Activated CD8-positive, alpha-beta memory T cell treated with anti-CD3 and anti-CD28 coated beads, Interleukin-2, amount 50 U/mL, for 1 hour (primary cell): ENCODE data around the gene CDIP1.
"Not testable (repeated sequence)": the region's sequence is repeated elsewhere in the genome, so short reads cannot be mapped to it uniquely, and the experiment has no call there.

Source experiments
- DNase-seq: peaks from one replicate; pipeline ENCODE4 v3.0.0-alpha.2; 2020; ENCODE audit errors: extremely low read depth

Gene CDIP1

DNA sequence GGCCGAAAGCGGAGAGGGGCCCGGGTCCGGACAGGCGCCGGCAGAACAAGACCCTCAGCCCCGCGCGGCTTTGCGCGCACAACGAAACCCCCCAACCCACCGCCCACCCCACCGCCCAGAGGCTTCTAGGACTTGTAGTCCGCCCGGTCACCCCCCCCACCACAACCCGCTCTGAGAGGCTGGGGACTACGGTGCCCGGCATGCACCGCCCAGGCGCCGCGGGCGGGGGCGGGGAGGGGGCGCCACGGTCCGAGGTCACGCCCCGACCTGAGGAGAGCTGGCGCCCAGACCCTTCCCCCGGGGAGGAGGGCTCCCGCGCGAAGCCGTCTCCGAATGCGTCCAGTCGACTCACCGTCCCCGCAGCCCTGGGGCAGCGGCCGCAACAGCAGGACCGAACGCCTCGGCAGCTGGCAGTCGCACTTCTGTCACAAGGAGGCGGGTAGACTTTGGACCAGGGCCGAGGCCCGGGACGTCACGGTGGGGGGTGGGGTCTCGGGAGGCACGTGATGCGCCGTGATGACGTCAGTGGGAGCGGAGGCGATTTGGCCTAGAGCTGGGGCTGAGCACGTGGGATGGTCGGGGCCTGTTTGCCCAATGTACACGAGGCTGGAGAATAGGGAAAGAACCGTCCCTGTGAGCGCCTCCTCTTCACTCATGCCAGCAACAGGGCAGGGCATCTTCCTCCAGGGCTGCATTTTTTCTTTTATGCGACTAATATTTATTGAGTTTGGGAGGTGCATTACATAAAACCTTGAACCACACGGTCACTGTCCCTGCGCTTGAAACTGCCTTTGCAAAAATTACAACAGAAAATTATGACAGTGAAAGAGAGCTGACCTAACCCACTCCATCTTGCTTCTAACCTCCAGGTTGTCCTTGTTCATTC lies at the start of gene CDIP1:
TSS of gene CDIP1 (minus strand) at position 424 of the 886 bp plus-strand sequence. CDS start 24,643 bp downstream, outside the sequence.
- DNase-seq: peak; percentile 82

DNA sequence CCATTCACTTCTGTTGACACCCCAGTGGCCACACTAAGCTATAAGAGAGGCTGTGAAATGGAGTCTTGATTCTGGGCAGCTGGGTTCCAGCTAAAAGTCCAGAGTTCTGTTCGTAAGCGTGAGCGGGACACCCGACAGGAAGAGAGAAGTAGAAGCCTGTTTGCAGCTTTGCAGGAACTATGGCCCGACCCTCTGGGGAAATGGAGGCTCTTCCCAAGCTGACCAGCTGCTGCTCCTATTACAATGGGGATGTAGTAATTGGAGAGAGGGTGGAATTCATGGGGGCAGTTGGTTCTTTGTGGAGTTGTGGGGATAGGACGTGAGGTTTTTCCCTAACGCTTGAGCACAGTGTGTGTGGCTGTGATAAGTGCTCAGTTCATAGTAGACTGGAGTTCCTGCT lies 47.7 kb upstream of the CDIP1 start:
- no peak for DNase-seq

DNA sequence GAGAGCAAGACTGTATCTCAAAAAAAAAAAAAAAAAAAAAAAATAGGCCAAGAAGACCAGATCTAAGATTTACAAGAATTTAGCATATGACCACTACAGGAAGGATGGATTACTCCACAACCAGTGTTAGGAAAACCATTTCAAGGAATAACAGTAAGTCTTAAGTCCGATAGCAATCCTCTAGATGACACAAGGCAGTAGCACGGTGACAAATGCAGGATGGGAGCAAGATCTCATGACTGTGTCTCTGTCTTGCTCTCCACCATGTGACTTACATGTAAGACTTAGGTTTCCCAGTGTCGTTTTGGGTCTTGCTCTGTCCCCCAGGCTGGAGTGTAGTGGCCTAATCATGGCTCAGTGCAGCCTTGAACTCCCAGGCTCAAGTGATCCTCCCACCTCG lies 45.3 kb upstream of the CDIP1 start:
- DNase-seq: no peak

DNA sequence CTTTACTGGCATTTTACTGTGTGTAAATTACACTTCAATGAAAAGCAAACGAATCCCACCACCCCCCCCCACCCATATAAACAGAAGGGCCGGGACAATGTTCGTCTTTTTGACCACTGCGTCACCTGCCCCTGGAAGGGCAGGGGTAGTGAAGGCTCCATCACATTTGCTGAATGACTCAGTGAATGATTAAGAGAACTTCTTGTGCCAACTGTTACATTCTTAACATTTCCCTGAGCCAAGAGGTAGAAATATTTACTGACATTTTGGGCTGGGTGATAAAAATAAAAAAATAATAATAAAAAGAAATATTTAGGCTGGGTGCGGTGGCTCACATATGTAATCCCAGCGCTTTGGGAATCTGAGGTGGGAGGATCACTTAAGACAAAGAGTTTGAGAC lies 41.7 kb upstream of the CDIP1 start:
- DNase-seq: no peak

DNA sequence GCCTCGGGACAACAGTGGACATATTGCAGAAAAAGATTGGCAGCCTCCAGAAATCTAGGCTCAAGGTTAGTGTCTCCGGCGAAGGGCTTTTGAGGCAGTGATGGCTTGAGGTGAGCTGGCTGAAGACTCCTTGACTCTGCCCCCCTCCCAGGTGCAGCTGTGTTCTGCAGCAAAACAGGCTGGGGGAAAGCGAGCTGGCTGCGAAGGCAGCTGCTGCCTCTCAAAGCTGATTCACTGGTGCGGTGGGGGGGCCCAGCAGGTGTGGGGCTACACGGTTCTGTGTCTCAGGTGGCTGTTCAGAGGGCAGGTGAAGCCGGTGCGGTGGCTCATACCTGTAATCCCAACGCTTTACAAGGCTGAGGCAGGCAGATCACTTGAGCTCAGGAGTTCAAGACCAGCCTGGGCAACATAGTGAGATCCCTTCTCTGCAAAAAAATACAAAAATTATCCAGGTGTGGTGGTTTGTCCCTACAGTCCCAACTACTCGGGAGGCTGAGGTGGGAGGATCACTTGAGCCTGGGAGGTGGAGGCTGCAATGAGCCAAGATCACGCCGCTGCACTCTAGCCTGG lies 40.5 kb upstream of the CDIP1 start:
- DNase-seq: no peak

DNA sequence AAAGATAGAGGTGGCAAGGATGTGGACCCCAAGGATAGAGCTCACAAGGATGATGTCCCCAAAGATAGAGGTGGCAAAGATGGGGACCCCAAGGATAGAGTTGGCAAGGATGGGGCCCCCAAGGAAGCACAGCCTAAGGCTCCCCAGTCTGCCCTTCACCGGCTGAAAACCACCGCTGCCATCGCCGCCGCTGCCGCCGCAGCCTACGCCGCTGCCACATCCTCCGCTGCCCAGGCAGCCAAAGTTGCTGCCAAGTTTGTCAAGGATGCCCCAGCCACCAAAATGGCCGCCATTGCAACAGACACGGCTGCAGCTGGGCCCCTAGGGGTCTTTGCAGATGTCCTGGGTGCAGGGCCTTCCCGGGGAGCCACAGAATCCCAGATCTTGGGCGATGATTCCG lies 37.4 kb upstream of the CDIP1 start:
- DNase-seq: no peak

DNA sequence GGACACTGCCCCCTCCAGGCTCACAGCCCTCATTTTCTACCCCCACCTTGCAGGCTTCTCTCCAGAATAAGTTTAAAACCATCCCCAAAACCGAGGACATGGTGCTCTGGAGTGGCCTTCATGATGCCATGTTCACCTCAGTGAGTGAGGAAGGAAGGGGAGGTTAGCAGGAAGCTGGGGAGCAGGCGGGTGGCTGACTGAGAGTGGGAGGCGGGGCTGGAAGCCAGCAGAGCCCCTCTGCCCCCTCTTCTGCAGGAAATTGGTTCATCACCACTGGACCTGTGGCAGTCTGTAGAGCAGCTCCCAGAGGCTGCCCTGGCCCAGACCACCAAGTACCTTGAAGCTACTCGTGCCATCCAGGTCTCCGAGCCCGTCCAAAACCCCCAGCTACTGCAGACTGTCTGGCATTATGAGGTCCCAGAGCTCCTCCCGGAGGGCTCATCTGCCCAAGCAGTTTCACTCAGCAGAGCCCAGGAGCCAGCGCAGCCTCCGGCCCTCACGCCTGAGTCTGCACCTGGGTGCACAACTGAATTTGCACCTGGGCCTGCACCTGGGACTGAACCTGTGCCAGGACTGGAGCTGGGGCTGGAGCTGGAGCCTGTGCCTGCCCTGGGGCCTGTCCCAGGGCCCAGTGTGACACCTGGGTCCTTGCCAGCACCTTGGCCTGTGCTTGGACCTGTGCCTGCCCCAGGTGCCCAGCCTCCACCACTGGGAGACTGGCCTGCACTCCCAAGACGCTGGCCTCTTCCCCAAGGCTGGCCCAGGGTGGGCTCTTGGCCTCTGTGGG lies 36.5 kb upstream of the CDIP1 start:
- DNase-seq: no peak

DNA sequence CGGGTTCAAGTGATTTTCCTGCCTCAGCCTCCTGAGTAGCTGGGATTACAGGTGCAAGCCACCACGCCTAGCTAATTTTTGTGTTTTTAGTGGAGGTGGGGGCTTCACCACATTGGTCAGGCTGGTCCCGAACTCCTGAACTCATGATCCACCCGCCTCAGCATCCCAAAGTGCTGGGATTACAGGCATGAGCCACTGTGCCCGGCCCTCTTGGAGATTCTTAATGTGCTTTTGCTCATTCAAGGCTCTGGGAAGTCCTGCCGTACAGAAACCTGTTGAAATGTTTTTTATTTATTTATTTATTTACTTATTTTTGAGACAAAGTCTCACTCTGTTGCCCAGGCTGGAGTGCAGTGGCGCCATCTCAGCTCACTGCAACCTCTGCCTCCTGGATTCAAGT lies 35.4 kb upstream of the CDIP1 start:
- DNase-seq: not testable (repeated sequence)

DNA sequence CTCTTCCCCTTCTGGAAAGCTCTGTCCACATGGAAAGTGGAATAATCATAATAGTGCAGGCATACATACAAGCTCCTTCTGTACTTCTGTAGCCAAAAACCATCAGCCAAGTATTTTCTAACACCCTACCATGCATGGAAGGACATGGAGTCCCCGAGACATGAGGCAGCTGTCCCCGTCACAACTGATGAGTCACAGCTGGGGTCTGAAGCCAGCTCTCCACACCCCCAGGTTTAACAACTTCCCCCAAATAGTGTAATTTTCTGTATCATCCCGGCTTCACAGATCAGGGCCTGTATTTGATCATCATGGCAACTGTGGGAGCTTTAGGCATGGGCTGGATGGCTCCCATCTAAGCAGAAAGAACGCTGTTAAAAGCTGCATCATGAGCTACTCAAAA lies 34.1 kb upstream of the CDIP1 start:
- DNase-seq: no peak

DNA sequence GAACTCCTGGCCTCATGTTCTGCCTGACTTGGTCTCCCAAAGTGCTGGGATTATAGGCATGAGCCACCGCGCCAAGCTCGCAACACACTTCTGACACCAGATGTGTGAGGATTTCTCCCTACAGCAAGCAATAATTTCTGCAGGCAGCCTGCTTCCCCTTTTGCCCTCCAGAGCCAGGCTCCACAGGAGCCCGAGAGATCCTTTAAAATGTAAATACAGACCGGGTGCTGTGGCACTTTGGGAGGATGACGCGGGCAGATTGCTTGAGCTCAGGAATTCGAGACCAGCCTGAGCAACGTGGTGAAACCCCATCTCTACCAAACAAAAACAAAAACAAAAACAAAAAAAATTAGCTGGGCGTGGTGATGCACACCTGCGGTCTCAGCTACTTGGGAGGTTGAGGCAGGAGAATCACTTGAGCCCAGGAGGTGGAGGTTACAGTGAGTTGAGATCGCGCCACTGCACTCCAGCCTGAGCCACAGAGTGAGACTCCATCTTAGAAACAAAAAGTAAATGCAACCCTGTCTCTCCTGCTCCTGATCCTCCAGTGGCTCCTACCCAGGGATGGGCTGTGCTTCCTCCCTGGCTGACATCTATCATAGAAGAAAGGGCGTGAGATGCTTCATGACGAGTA lies 32.2 kb upstream of the CDIP1 start:
- DNase-seq: no peak

DNA sequence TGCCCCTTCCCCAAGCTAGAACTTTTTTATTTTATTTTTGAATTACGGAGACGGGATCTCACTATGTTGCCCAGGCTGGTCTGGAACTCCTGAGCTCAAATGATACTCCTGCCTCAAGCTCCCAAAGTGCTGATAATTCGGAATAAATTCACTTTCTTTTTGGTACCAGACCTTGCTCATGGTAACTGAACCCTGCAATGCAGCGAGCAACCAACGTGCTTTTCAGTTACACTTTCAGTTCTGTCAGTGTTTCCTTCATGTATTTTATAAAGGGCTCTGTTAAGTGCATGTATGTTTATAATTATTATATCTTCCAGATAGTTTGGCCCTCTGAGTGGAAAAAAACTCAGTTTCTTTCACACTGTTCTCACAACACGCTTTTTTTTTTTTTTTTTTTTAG lies 31.5 kb upstream of the CDIP1 start:
- DNase-seq: no peak

DNA sequence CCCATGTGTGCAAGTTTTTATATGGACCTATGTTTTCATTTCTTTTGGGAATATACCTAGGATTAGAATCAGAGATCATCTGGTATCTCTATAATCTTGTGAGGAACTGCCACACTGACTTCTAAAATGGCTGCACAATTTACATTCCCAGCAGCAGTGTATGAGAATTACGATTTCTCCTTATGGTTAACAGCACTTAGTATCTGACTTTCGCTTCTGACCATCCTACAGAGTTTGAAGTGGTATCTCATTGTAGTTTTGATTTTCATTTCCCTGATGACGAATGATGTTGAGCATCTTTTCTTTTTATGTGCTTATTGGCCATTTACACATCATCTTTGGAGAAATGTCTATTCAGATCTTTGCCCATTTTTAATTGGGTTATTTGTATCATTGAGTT lies 27.6 kb upstream of the CDIP1 start:
- no peak for DNase-seq

DNA sequence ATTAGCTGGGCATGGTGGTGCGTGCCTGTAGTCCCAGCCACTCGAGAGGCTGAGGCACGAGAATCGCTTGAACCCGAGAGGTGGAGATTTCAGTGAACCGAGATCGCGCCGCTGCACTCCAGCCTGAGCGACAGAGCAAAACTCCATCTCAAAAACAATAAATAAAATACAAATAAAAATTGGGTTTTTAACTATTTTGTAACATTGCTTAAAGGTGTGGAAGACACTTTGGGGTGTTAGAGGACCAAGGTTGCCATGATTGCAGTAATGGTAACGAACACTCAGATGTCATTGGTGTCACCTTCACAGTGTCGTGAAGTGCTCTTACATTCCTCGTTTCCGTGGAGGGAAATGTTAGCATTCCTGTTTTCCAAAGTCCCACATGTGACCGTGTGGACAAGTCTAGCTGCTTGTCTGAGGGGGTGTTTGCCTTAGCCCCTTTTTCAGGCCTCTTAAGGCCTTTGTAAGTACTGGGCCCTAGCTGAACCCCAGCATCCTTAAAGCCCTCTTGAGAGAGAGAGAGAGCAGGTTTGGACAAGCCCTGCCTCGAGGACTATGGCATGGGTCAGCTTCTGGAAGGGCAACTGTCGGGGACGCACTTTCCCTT lies 26.2 kb upstream of the CDIP1 start:
- no peak for DNase-seq

DNA sequence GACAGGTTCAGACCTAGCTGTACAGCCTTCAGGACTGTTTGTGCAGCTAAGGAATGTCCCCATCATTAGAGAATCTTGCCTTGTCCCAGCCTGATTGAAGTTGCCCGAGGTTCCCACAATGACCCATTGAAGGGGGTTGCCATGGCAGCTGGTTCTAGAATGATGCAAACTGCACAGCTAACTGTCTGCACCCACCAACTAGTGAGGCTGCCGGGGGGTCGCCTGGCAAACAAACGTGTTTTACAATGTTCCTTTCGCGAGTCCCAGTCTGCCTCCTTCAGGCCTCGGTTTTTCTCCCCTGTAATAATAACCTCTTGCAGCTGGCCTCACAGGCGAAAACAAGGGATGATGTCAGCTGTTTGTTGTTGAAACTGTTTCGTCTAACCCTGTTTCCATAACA lies 23.0 kb upstream of the CDIP1 start:
- no peak for DNase-seq

DNA sequence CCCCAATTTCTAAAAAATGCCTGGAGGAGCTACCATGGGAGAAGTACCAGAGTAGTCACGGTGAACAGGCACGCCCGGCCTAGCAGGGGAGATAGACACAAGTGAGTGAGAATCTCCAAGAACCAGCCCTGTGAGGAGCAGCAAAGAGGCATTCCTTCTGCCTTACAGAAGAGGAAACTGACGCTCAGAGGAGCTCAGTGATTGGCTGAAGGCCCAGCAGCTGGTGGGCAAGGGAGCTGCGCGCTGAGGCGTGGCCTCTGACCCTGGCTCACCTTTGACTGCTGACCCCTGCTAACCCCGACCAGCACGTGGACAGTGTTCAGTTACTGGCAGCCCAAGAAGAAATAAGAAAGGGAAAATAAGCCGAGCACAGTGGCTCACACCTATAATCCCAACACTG lies 19.4 kb upstream of the CDIP1 start:
- no peak for DNase-seq

DNA sequence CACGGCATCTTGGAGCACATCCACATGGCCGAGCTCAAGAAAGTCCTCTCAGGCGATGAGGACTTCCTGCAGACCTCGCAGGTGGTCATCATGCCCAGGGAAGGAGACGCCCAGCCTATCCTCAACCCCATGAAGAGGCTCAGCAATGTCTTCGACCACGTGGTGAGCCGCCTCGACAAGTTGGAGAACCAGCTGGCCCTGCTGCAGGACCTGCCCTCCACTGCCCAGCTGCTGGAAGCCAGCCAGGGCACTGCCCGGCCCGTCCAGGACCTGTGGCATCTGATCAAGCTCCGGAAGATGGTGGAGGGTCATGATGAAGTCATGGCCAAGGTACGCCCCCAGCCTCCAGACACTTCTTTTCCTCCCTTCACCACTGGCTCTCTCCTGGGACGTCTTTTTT lies 18.0 kb upstream of the CDIP1 start:
- no peak for DNase-seq

DNA sequence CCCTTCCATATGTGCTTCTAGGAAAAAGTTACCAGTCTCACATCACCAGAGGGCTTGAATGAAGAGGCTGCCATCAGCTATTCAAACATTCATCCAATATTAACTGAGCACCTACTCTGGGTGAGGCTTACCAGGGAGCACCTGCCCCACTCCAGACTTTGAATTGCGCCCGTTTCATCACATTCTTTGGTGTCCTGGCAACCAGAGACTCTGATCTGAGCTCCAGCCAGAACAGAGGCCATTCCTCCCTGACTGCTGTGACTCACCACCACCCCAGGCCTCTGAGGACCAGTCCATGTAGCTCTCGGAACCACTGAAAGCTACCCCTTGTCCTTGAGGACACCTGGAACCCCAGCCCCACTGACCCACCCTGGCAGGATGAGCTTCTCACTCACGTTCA lies 17.5 kb upstream of the CDIP1 start, which contains the start of gene C16orf96:
TSS of gene C16orf96 (plus strand) at position 229 of the 400 bp plus-strand sequence. CDS start at position 379, 150 bp downstream.
- no peak for DNase-seq

DNA sequence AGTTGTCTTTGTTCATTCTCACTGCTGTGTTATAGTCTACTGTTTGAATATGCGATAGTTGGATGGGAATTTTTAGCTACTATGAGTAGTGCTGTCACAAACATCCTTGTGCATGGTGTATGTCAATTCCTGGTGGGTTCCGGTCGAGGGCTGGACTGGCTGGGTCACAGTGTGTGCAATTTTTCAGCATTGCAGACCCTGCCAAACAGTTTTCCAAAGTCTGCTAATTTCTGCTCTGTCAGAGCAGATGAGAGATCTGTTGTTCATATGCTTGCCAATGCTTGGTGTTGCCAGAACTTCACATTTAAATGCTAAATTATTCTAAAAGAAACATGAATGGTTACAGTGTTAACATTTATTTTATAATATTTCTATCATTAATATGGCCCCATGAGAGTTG lies 14.0 kb upstream of the CDIP1 start:
- DNase-seq: no peak

DNA sequence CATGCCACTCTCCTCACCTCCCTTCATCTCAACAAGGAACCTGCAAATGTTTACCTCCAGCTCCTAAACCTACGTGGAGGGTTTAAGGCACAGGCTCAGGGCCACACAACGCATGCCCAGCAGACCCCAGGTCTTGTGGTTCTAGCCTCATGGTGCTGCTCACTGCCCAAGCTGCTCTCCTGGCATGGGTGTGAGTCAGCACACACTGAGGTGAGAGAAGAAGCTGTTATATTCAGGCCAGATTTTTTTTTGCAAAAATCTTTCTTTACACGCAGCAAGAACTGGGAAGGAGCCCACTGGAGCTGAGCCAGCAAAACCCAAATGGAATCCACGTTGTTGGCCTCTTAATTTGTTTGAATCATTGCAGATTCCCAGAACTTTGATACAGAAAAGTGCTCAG lies 12.0 kb upstream of the CDIP1 start:
- no peak for DNase-seq

DNA sequence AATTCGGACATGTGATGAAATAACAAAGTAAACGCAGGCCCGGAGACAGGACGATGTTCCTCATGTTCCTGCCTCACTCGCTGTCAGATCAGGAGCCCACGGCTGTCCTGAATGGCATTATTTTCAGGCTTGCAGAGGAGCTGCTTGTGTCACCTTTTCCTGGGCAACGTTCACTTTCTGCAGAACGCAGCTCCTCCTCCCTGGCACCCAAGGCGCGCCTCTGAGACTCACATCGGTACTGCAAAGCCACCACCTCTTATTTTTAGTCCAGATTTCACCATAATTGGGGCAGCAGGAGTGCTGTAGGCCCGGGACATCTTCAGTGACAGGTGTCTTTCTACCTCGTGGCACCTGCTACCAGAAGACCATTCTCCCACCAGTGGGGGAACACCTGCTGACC lies 9.6 kb upstream of the CDIP1 start:
- DNase-seq: no peak

DNA sequence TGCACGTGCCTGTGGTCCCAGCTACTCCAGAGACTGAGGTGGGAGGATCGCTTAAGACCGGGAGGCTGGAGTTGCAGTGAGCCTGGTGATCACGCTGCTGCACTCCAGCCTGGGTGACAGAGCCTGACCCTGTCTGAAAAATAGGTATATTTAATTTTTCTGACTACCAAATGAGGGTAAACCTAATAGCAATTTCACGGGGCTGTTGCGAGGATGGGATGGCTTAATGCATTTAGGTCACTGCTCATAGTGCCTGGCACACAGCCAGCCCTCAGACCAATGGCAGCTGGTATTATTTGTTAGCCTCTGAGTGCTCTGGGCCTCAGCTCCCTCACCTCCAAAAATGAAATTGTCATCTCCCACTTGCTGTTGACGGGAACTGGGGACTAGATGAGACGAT lies 5.9 kb upstream of the CDIP1 start:
- no peak for DNase-seq
